Heart left ventricle (tissue), 16 donors: Measurements from ENCODE around the gene ERMARD. TPM values are rescaled to one million over a fixed set of nuclear protein-coding genes. Genes with fewer than 3 reads are reported as not detected.

ENCODE experiments used
- ATAC-seq, 4 donors: fragments of 200-7000 bp; cut with Tn5 transposase; one replicate each; pipeline ENCODE4 v1.9.1; 2020 to 2022; ENCODE audit warnings: moderate library complexity in 4 of 4, mild to moderate bottlenecking in 3 of 4, moderate number of reproducible peaks in 1 of 4
- DNase-seq, 5 donors: peaks; one replicate each; pipeline ENCODE4 v3.0.0-alpha.2; 2020
- H3K27ac ChIP-seq, 12 donors: fragments of 200-600 bp; sonication (generic) in 4 of 12; one replicate each; pipeline versions ENCODE4 v1.5.0 to v1.8.0; 2016 to 2022; ENCODE audit warnings: mild to moderate bottlenecking in 2 of 12
- H3K27me3 ChIP-seq, 9 donors: fragments of 200-600 bp; sonication (generic) in 2 of 9; one replicate each; pipeline versions ENCODE4 v1.5.1 to v1.8.0; 2016 to 2022; ENCODE audit warnings: mild to moderate bottlenecking in 3 of 9
- H3K36me3 ChIP-seq, 9 donors: fragments of 200-600 bp; sonication (generic) in 2 of 9; one replicate each; pipeline versions ENCODE4 v1.5.0 to v1.8.0; 2018 to 2022; ENCODE audit warnings: mild to moderate bottlenecking in 2 of 9
- H3K4me1 ChIP-seq, 12 donors: fragments of 200-600 bp; sonication (generic) in 4 of 12; one replicate each; pipeline versions ENCODE4 v1.5.0 to v1.8.0; 2016 to 2022; ENCODE audit warnings: mild to moderate bottlenecking in 3 of 12
- H3K4me3 ChIP-seq, 12 donors: fragments of 200-600 bp; sonication (generic) in 4 of 12; one replicate each; pipeline versions ENCODE4 v1.5.0 to v1.8.0; 2017 to 2022; ENCODE audit warnings: mild to moderate bottlenecking in 9 of 12, moderate library complexity in 4 of 12
- H3K9me3 ChIP-seq, 12 donors: fragments of 200-600 bp; sonication (generic) in 4 of 12; one replicate each; pipeline versions ENCODE4 v1.5.0 to v1.8.0; 2016 to 2022; ENCODE audit warnings: mild to moderate bottlenecking in 1 of 12
- POLR2A ChIP-seq, 2 donors: fragments of 450-650 bp; IDR thresholded peaks; one replicate each; pipeline ENCODE4 v1.6.1; 2017; ENCODE audit warnings: antibody characterized with exemption in 2 of 2, mild to moderate bottlenecking in 2 of 2, moderate library complexity in 2 of 2
- WGBS, 4 donors: extraction: QIAGEN DNeasy Blood & Tissue Kit in 2 of 4; methylation state at CpG; one replicate each; pipeline versions ENCODE4 v1.1.5 to v1.1.7; 2013 to 2018; 5-methylcytosine and 5-hydroxymethylcytosine counted together
- intact Hi-C, 10 donors: fragments of 100-400 bp; cut with DNase I; formaldehyde crosslinking; loops; one replicate each; pipeline versions ENCODE4 v1.11.1 to v1.14.2; 2022
- polyA plus RNA-seq, 2 donors: library from polyadenylated mRNA; stranded (reverse); fragments of 200-250 nt; gene quantifications; one replicate each; pipeline ENCODE4 v1.2.3, GENCODE V29; 2013
- total RNA-seq, 9 donors: library from RNA; depleted of rRNA in 2 of 9; stranded (reverse); fragments of >200 nt in 2 of 9; fragmentation: NEBNext Ultra II Directional in 3 of 9; extraction: Animal tissue kit (Norgen Biotek cat#: 25700) in 3 of 9; gene quantifications; one replicate each; pipeline versions ENCODE4 v1.1.0 to v1.2.4, GENCODE V29; 2016 to 2023
- TF ChIP-seq, protein P1 (sequence below), 12 donors: fragments of 200-600 bp; sonication (generic) in 4 of 12; IDR thresholded peaks; one replicate each; pipeline versions ENCODE4 v1.5.0 to v1.8.0; 2018 to 2022; ENCODE audit warnings: antibody characterized with exemption in 12 of 12, mild to moderate bottlenecking in 5 of 12
- donor health status: ischemic (EF 13 %, LVEDD 7.1; RV severe dilation, severe dysfunction).
- donor health status: healthy with polysubstance abuse.
- donor health status: DM: no; HTN: yes; CAD: no.
- donor health status: DM: no; HTN: no; CAD: no.
- donor health status: ischemic (EF 25% LVEDD 6.9; RV normal size, moderate dysfunction).
- donor health status: ischemic (EF 25% LVEDD 5.7; RV mildly dilated, moderate dysfunction).
- donor health status: healthy.
- donor health status: DM: yes; HTN: yes; CAD: no.
- donor health status: ischemic (EF 35%, LVEDD 5.7; RV mildly dilated, moderate dysfunction).
- donor health status: nonischemic (EF 11% LVEDD 7.7; RV severe dilation, severe dysfunction).
- donor health status: DM: yes; HTN: yes; CAD: no.
- donor health status: PGD.
- donor health status: ischemic (EF 29% LVEDD 5.4; RV normal size, mild dysfunction).
- donor health status: nonischemic (EF 23%, LVEDD 6.1; RV moderate dilation, normal function).

Gene ERMARD
- total and polyA plus RNA-seq, 11 donors, result 6.4 to 19.5 (median 8.8) TPM

- ATAC-seq, result no peak
- Histone ChIP-seq H3K36me3 (no peaks in the 10 kb centered on the region), H3K4me1 (no peaks in the 10 kb centered on the region), H3K27ac (no peak overlapping the region), H3K9me3 (peaks cover 0 to 11% (median 0%) of the 10 kb centered on the region in 12 donors), H3K27me3 (peaks cover 0 to 11% (median 0%) of the 10 kb centered on the region in 9 donors), H3K4me3 (no peak overlapping the region)
- WGBS, 4 donors, result 69 to 79% (median 74%) methylated on average over 7 to 9 of the region's 9 CpGs
- no peak for TF ChIP-seq POLR2A (IDR thresholded peaks at IDR 0.05)
- TF ChIP-seq, protein P1, sequence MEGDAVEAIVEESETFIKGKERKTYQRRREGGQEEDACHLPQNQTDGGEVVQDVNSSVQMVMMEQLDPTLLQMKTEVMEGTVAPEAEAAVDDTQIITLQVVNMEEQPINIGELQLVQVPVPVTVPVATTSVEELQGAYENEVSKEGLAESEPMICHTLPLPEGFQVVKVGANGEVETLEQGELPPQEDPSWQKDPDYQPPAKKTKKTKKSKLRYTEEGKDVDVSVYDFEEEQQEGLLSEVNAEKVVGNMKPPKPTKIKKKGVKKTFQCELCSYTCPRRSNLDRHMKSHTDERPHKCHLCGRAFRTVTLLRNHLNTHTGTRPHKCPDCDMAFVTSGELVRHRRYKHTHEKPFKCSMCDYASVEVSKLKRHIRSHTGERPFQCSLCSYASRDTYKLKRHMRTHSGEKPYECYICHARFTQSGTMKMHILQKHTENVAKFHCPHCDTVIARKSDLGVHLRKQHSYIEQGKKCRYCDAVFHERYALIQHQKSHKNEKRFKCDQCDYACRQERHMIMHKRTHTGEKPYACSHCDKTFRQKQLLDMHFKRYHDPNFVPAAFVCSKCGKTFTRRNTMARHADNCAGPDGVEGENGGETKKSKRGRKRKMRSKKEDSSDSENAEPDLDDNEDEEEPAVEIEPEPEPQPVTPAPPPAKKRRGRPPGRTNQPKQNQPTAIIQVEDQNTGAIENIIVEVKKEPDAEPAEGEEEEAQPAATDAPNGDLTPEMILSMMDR (IDR thresholded peaks at IDR 0.05), result no peak
- intact Hi-C loops, result no loop called here
- DNase-seq, result no peak
Observed at GRCh38 chr6:169824021-169824420, 72.6 kb downstream of the ERMARD start.

DNA sequence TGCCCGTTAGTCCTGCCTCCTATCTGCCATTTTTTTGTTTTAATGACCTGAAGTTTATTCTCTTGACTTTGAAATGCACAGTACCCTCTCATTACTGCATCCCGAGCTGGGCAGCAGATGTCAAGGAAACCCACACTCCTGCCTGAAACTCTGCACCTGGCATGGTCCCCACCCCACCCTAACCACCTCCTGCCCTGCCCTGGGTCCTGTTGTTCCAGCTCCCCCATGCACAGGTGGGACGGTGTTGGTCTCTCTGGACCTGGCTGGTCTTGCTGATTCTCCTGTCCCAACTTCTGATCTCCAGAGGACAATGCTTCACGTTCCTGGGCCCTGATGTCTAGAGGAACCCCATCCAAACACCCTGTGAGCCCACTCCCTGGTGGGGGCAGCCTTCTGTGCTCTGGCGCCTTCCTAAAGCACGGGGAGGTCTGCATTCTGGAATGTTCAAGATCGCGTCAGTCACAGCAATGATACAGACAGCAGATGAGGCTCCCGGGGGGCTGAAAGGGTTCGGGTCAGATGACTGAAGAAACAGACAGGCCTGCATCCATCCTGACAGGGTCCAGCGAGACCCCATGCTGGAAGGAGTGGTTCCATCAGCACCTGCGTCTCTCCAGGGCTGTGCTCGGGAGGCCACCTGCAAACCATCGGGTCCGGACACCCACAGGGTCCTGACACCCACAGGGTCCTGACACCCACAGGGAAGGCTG is 73.6 kb downstream of the ERMARD start:
- no peak overlapping the region for H3K27ac ChIP-seq
- no peaks in the 10 kb centered on the region for H3K36me3 ChIP-seq
- 87 to 90% (median 89%) methylated on average over 14 to 15 of the region's 15 CpGs for WGBS, 4 donors
- no peak for ATAC-seq
- peaks cover 0 to 11% (median 0%) of the 10 kb centered on the region in 9 donors for H3K27me3 ChIP-seq
- H3K9me3 ChIP-seq, result peaks cover 0 to 11% (median 0%) of the 10 kb centered on the region in 12 donors
- H3K4me3 ChIP-seq, result no peak overlapping the region
- DNase-seq, result no peak
- no peak for TF ChIP-seq POLR2A (IDR thresholded peaks at IDR 0.05)
- TF ChIP-seq, protein P1 (IDR thresholded peaks at IDR 0.05), result no peak
- no peaks in the 10 kb centered on the region for H3K4me1 ChIP-seq
- intact Hi-C loops, result no loop called here

DNA sequence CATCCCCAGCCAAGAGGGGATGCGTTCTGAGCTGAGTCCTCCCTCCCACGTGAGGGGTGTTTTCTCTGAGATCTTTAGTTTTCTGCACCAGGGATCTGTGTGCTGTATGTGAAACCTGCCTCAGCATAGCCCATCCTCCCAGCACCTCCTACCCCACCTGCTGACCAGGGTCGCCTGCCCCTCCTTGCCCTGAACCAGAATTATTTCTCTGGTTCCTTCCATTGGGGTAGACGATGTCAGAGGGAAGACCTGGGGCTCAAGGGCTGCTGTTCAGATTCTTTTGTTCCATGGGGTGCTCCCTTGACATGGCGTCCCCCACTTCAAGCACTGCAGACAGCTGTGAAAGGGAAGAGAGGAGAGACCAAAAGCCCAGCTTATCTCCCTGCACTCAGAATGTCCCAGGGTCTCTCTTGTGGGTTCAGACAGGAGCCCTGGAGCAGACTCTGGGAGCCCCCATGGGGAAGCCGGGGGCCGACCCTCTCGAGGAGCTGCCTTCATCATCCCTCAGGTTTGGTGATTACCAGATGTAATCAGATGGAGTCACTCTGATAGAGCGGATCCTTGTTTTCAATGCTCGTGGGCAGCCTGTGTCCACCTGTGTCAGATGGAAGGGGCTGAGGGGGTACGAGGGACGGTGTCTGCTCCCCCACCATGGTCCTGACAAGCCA is 74.3 kb downstream of the ERMARD start:
- DNase-seq, result no peak
- intact Hi-C loops, result no loop called here
- ATAC-seq, result no peak

DNA sequence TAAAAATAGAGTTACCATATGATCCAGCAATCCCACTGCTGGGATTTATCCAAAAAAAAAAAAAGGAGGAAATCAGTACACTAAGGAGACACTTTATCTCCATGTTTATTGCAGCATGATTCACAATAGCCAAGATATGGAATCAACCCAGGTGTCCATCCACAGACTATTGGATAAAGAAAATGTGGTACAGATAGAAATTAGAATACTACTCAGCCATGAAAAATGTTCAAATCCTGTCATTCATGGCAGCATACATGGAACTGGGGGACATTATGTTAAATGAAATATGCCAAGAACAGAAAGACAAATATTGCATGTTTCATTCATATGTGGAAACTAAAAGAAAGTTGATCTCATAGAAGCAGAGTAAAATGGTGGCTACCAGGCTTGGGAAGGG is 75.3 kb downstream of the ERMARD start:
- ATAC-seq (no peak), DNase-seq (no peak)
- H3K36me3 ChIP-seq, result no peaks in the 10 kb centered on the region
- H3K27me3 ChIP-seq, result peaks cover 0 to 18% (median 0%) of the 10 kb centered on the region in 9 donors
- H3K4me1 ChIP-seq, result peaks cover 0 to 5% (median under 1%) of the 10 kb centered on the region in 12 donors
- no peak overlapping the region for H3K27ac ChIP-seq
- H3K9me3 ChIP-seq, result peaks cover 0 to 11% (median 0%) of the 10 kb centered on the region in 12 donors
- no peak for TF ChIP-seq POLR2A (IDR thresholded peaks at IDR 0.05)
- TF ChIP-seq, protein P1 (IDR thresholded peaks at IDR 0.05), result no peak
- no peak overlapping the region for H3K4me3 ChIP-seq
- intact Hi-C loops, result no loop called here

More for the DNA sequence above, 74.3 kb downstream of the ERMARD start:
- Histone ChIP-seq H3K27me3 (peaks cover 0 to 11% (median 0%) of the 10 kb centered on the region in 9 donors), H3K4me1 (no peaks in the 10 kb centered on the region), H3K27ac (no peak overlapping the region), H3K36me3 (no peaks in the 10 kb centered on the region), H3K4me3 (no peak overlapping the region), H3K9me3 (peaks cover 0 to 11% (median 0%) of the 10 kb centered on the region in 12 donors)
- 84 to 92% (median 88%) methylated on average over 11 to 12 of the region's 12 CpGs for WGBS, 4 donors
- TF ChIP-seq, protein P1 (IDR thresholded peaks at IDR 0.05), result no peak
- TF ChIP-seq POLR2A (IDR thresholded peaks at IDR 0.05), result no peak
